ENCODE measurements around the gene BHMT2. TPM values are rescaled to one million over a fixed set of nuclear protein-coding genes. Genes with fewer than 3 reads are reported as not detected.

The BHMT2 gene
- total and polyA plus RNA-seq, 2 donors (not counting 3 experiments of a cell fraction or from before 2014, with no cell fraction given): 0.71 to 0.92 TPM

- Histone ChIP-seq H3K4me2 (ENCODE audit: insufficient read depth, low read length) (no peak overlapping the region), H3K4me3 (replicated peaks in 1 of 3; ENCODE audit: insufficient read depth in 1 of 3, low read depth in 1 of 3, low read length in 3 of 3) (no peak overlapping the region), H2AFZ (ENCODE audit: low read depth, low read length) (no peak overlapping the region), H3K27me3 (ENCODE audit: control insufficient read depth in 2 of 2, insufficient read depth in 2 of 2, low read length in 2 of 2) (peaks cover 0 to 3% of the 10 kb centered on the region in 2 experiments), H3K36me3 (ENCODE audit: control insufficient read depth in 2 of 2, extremely low read depth in 1 of 2, insufficient read depth in 2 of 2, low read length in 2 of 2) (no peaks in the 10 kb centered on the region), H3K9me3 (replicated peaks; ENCODE audit: control insufficient read depth, insufficient read depth, low read length) (no peaks in the 10 kb centered on the region), H3K9ac (replicated peaks; ENCODE audit: extremely low read depth, insufficient read depth, low read length) (no peak overlapping the region), H3K9me1 (replicated peaks; ENCODE audit: control insufficient read depth, extremely low read depth, insufficient read depth, low read length) (no peaks in the 10 kb centered on the region), H3K27ac (ENCODE audit: insufficient read depth, low read depth, low read length) (no peak overlapping the region), H3K4me1 (ENCODE audit: control insufficient read depth, extremely low read depth, insufficient read depth, low read length) (no peaks in the 10 kb centered on the region), H3K79me2 (ENCODE audit: control insufficient read depth, insufficient read depth, low read length) (no peaks in the 10 kb centered on the region), H4K20me1 (replicated peaks; ENCODE audit: control insufficient read depth, extremely low read depth, insufficient read depth, low read length) (no peaks in the 10 kb centered on the region)
- ChIA-PET POLR2A (no interaction called here), CTCF (interaction anchor here (2.1 to 3.1 kb wide), 2 partner anchors 24 to 28 kb away, joined by 8 to 13 read pairs; no protein-coding TSS in a partner anchor)
- no peak for TF ChIP-seq EZH2 (IDR thresholded peaks at IDR 0.05; ENCODE audit: borderline replicate concordance, low read depth, low read length, severe bottlenecking)
- TF ChIP-seq MAX (IDR thresholded peaks at IDR 0.05; ENCODE audit: insufficient read depth, insufficient read length): no peak
- TF ChIP-seq JUN (IDR thresholded peaks at IDR 0.05; ENCODE audit: borderline replicate concordance, insufficient read depth, insufficient read length, low read depth): no peak
- no peak for TF ChIP-seq GATA2 (IDR thresholded peaks at IDR 0.05; ENCODE audit: insufficient read depth, insufficient read length, low read depth, low read length)
- FAIRE-seq (no peak), DNase-seq (ENCODE audit: low read depth, low spot score) (no peak)
- dilution Hi-C loops (cut with MboI; ENCODE audit: extremely low pct_ligation_motif_present, low sequenced_read_pairs) (no loop called here), intact Hi-C loops (cut with micrococcal nuclease) (no loop called here)
- no TSS peak for BruUV-seq (replicated peaks)
Measured at GRCh38 chr5:79048437-79048836, 21.1 kb upstream of the BHMT2 start.

DNA sequence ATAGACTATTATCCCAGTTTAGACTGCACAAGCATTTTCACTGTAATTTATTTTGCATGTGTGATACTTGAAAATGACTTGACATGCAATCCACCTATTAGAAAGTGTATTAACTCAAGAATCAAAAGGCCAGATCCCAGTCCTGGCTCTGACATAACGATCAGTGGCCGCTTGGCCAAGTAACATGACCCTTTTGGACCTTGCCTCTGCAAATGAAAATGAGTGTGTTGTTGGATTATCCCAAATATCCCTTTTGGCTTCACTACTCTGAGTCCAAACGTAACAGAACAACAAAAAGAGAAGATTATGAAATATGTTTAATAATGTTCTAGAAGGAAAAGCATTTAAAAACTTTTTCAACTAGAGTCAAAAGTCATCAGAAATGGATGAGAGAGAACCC is 19.1 kb upstream of the BHMT2 start:
- DNase-seq (ENCODE audit: low read depth, low spot score) (no peak), FAIRE-seq (no peak)
- H3K27ac ChIP-seq (ENCODE audit: insufficient read depth, low read depth, low read length): no peak overlapping the region
- TF ChIP-seq MYC (IDR thresholded peaks at IDR 0.05; ENCODE audit: low read depth, low read length) (no peak), POLR2AphosphoS5 (IDR thresholded peaks at IDR 0.05; ENCODE audit: insufficient read depth, low read depth, low read length) (no peak), MAX (IDR thresholded peaks at IDR 0.05; ENCODE audit: insufficient read depth, insufficient read length) (no peak), JUN (IDR thresholded peaks at IDR 0.05; ENCODE audit: borderline replicate concordance, insufficient read depth, insufficient read length, low read depth) (no peak), EZH2 (IDR thresholded peaks at IDR 0.05; ENCODE audit: borderline replicate concordance, low read depth, low read length, severe bottlenecking) (no peak), POLR2A (IDR thresholded peaks at IDR 0.05; ENCODE audit: low read depth, low read length) (no peak), FOS (IDR thresholded peaks at IDR 0.05; ENCODE audit: borderline replicate concordance, insufficient read depth, low read length) (no peak), GATA2 (IDR thresholded peaks at IDR 0.05; ENCODE audit: insufficient read depth, insufficient read length, low read depth, low read length) (no peak)
- TF ChIP-seq, protein P1, sequence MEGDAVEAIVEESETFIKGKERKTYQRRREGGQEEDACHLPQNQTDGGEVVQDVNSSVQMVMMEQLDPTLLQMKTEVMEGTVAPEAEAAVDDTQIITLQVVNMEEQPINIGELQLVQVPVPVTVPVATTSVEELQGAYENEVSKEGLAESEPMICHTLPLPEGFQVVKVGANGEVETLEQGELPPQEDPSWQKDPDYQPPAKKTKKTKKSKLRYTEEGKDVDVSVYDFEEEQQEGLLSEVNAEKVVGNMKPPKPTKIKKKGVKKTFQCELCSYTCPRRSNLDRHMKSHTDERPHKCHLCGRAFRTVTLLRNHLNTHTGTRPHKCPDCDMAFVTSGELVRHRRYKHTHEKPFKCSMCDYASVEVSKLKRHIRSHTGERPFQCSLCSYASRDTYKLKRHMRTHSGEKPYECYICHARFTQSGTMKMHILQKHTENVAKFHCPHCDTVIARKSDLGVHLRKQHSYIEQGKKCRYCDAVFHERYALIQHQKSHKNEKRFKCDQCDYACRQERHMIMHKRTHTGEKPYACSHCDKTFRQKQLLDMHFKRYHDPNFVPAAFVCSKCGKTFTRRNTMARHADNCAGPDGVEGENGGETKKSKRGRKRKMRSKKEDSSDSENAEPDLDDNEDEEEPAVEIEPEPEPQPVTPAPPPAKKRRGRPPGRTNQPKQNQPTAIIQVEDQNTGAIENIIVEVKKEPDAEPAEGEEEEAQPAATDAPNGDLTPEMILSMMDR (IDR thresholded peaks at IDR 0.05; ENCODE audit: extremely low read depth in 1 of 2, insufficient read depth in 1 of 2, low read depth in 1 of 2, low read length in 2 of 2): no peak
- no peaks in the 10 kb centered on the region for H3K4me1 ChIP-seq (ENCODE audit: control insufficient read depth, extremely low read depth, insufficient read depth, low read length)
- BruUV-seq (replicated peaks): no TSS peak
- intact Hi-C loops (cut with micrococcal nuclease): loop anchor here (10.0 kb wide), 1 partner anchor 1756 kb away; no protein-coding TSS in a partner anchor
- no peak overlapping the region for H2AFZ ChIP-seq (ENCODE audit: low read depth, low read length)
- dilution Hi-C loops (cut with MboI; ENCODE audit: extremely low pct_ligation_motif_present, low sequenced_read_pairs): no loop called here
- H3K36me3 ChIP-seq (ENCODE audit: control insufficient read depth in 2 of 2, extremely low read depth in 1 of 2, insufficient read depth in 2 of 2, low read length in 2 of 2): no peaks in the 10 kb centered on the region
- H3K9me1 ChIP-seq (replicated peaks; ENCODE audit: control insufficient read depth, extremely low read depth, insufficient read depth, low read length): no peaks in the 10 kb centered on the region
- H3K4me3 ChIP-seq (replicated peaks in 1 of 3; ENCODE audit: insufficient read depth in 1 of 3, low read depth in 1 of 3, low read length in 3 of 3): no peak overlapping the region
- H3K79me2 ChIP-seq (ENCODE audit: control insufficient read depth, insufficient read depth, low read length): no peaks in the 10 kb centered on the region
- no peak overlapping the region for H3K9ac ChIP-seq (replicated peaks; ENCODE audit: extremely low read depth, insufficient read depth, low read length)
- ChIA-PET CTCF (no interaction called here), POLR2A (no interaction called here)
- peaks cover 0 to 3% of the 10 kb centered on the region in 2 experiments for H3K27me3 ChIP-seq (ENCODE audit: control insufficient read depth in 2 of 2, insufficient read depth in 2 of 2, low read length in 2 of 2)
- H3K9me3 ChIP-seq (replicated peaks; ENCODE audit: control insufficient read depth, insufficient read depth, low read length): no peaks in the 10 kb centered on the region
- H3K4me2 ChIP-seq (ENCODE audit: insufficient read depth, low read length): no peak overlapping the region
- H4K20me1 ChIP-seq (replicated peaks; ENCODE audit: control insufficient read depth, extremely low read depth, insufficient read depth, low read length): no peaks in the 10 kb centered on the region
